ENCODE measurements around the gene PCBP2.

Gene PCBP2

GRCh38 chr12:53498235-53498630 is 46.3 kb downstream of the PCBP2 start:
- TF ChIP-seq SIN3A (IDR thresholded peaks at IDR 0.05; ENCODE audit: borderline replicate concordance, insufficient read depth, low read length) = no peak
- TF ChIP-seq TAF1 (IDR thresholded peaks at IDR 0.05; ENCODE audit: borderline replicate concordance, insufficient read depth, low read length) = no peak
- no peak for TF ChIP-seq FOXP2 (optimal IDR thresholded peaks at IDR 0.05; ENCODE audit: borderline replicate concordance, extremely low read depth, extremely low read length, insufficient read depth)
- TF ChIP-seq REST (IDR thresholded peaks at IDR 0.05; ENCODE audit: insufficient read depth in 1 of 2, low read depth in 2 of 2, low read length in 2 of 2) = no peak
- TF ChIP-seq POLR2AphosphoS5 (IDR thresholded peaks at IDR 0.05; ENCODE audit: low read depth, low read length) = no peak

- TF ChIP-seq REST (IDR thresholded peaks at IDR 0.05; ENCODE audit: insufficient read depth in 1 of 2, low read depth in 2 of 2, low read length in 2 of 2) (no peak), TAF1 (IDR thresholded peaks at IDR 0.05; ENCODE audit: borderline replicate concordance, insufficient read depth, low read length) (no peak), POLR2AphosphoS5 (IDR thresholded peaks at IDR 0.05; ENCODE audit: low read depth, low read length) (peak; percentile 67; the same call in 1 of the 2 replicates)
Measured at GRCh38 chr12:53499266-53500141, 47.6 kb downstream of the PCBP2 start, which contains the start of gene MAP3K12. Gene MAP3K12 (minus strand): TSS chr12:53499458. CDS start chr12:53487391, 12,067 bp downstream.

GRCh38 chr12:53500142-53500775 is 48.4 kb downstream of the PCBP2 start:
- TF ChIP-seq FOXP2 (optimal IDR thresholded peaks at IDR 0.05; ENCODE audit: borderline replicate concordance, extremely low read depth, extremely low read length, insufficient read depth) = no peak
- peak; percentile 76; the same call in 1 of the 2 replicates for TF ChIP-seq POLR2AphosphoS5 (IDR thresholded peaks at IDR 0.05; ENCODE audit: low read depth, low read length)

GRCh38 chr12:53500776-53501614 is 49.1 kb downstream of the PCBP2 start, which contains the start of gene TARBP2:
Gene TARBP2 (plus strand): TSS chr12:53501283. CDS start chr12:53501409, 126 bp downstream.
- no peak for TF ChIP-seq FOXP2 (optimal IDR thresholded peaks at IDR 0.05; ENCODE audit: borderline replicate concordance, extremely low read depth, extremely low read length, insufficient read depth)
- peak; percentile 68; the same call in 1 of the 2 replicates for TF ChIP-seq TAF1 (IDR thresholded peaks at IDR 0.05; ENCODE audit: borderline replicate concordance, insufficient read depth, low read length)
- peak; percentile 90 for TF ChIP-seq POLR2AphosphoS5 (IDR thresholded peaks at IDR 0.05; ENCODE audit: low read depth, low read length)
- no peak for TF ChIP-seq SIN3A (IDR thresholded peaks at IDR 0.05; ENCODE audit: borderline replicate concordance, insufficient read depth, low read length)
- TF ChIP-seq REST (IDR thresholded peaks at IDR 0.05; ENCODE audit: insufficient read depth in 1 of 2, low read depth in 2 of 2, low read length in 2 of 2) = 0 out of 4 replicates have a peak, but pooled peaks of 1 of the 2 experiments have one; percentile 18

- TF ChIP-seq POLR2AphosphoS5 (IDR thresholded peaks at IDR 0.05; ENCODE audit: low read depth, low read length) = peak; percentile 26; the same call in 1 of the 2 replicates
- TF ChIP-seq FOXP2 (optimal IDR thresholded peaks at IDR 0.05; ENCODE audit: borderline replicate concordance, extremely low read depth, extremely low read length, insufficient read depth) = no peak
Measured at GRCh38 chr12:53501615-53502181, 49.8 kb downstream of the PCBP2 start.
